Mucosa of descending colon (tissue), 3 donors: ENCODE results near the gene GSPT1. TPM values are rescaled to one million over a fixed set of nuclear protein-coding genes. Genes with fewer than 3 reads are reported as not detected.
"Not testable (repeated sequence)": the region's sequence is repeated elsewhere in the genome, so short reads cannot be mapped to it uniquely, and the experiment has no call there.

Experiments
- ATAC-seq: fragments of 200-7000 bp; cut with Tn5 transposase; one replicate; pipeline ENCODE4 v1.9.1; 2020; ENCODE audit warnings: mild to moderate bottlenecking, moderate library complexity
- DNase-seq, 3 donors: peaks; one replicate each; pipeline ENCODE4 v3.0.0-alpha.2; 2020
- H3K36me3 ChIP-seq: fragments of 200-600 bp; one replicate; pipeline ENCODE4 v1.8.0; 2021; ENCODE audit warnings: low read depth, mild to moderate bottlenecking
- H3K4me1 ChIP-seq: fragments of 200-600 bp; one replicate; pipeline ENCODE4 v1.8.0; 2021; ENCODE audit warnings: low read depth, mild to moderate bottlenecking
- H3K4me3 ChIP-seq: fragments of 200-600 bp; one replicate; pipeline ENCODE4 v1.8.0; 2021; ENCODE audit warnings: mild to moderate bottlenecking
- H3K9me3 ChIP-seq: fragments of 200-600 bp; one replicate; pipeline ENCODE4 v1.8.0; 2021; ENCODE audit warnings: mild to moderate bottlenecking
- intact Hi-C, 2 donors: fragments of 100-400 bp; cut with DNase I in 1 of 2; cut with micrococcal nuclease in 1 of 2; formaldehyde crosslinking; loops; one replicate each; pipeline versions ENCODE4 v1.11.0 to v1.11.1; 2022; cut with DNase I, micrococcal nuclease
- total RNA-seq, 3 donors: library from RNA; stranded (reverse); fragmentation: NEBNext Ultra II Directional in 2 of 3; extraction: Animal tissue kit (Norgen Biotek cat#: 25700) in 2 of 3; gene quantifications; one replicate each; pipeline versions ENCODE4 v1.2.1 to v1.2.4, GENCODE V29; 2021 to 2023
- TF ChIP-seq, protein P1 (sequence below): fragments of 200-600 bp; IDR thresholded peaks from one replicate; pipeline ENCODE4 v1.8.0; 2022; ENCODE audit warnings: antibody characterized with exemption, mild to moderate bottlenecking
- donor health status: DM: no; HTN: no; CAD: no; lungs with moderate emphysema.
- donor health status: DM: no; HTN: no; CAD: no.
- donor health status: DM: no; HTN: yes; CAD: no.

Gene GSPT1
- total RNA-seq, 3 donors from 2014 or later: 99.0 to 119 (median 113) TPM

DNA sequence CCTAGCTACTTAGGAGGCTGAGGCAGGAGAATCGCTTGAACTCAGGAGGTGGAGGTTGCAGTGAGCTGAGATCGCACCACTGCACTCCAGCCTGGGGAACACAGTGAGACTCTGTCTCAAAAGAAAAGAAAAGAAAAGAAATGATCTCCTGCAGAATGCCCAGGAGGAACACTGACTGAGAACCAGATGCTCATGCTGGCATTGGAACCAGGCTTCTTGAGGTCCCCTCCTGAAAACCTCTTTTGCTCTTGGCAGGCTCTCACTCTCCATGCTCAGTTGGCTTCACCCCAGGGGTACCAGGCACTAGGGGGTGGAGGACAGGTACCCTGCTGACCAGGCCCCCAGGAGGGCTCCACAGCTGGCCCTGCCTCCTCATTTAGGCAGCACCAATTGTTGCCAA is 40.8 kb upstream of the GSPT1 start:
- Histone ChIP-seq H3K4me3 (no peak overlapping the region), H3K4me1 (no peaks in the 10 kb centered on the region), H3K9me3 (no peaks in the 10 kb centered on the region), H3K36me3 (no peaks in the 10 kb centered on the region)
- intact Hi-C loops: no loop called here
- TF ChIP-seq, protein P1, sequence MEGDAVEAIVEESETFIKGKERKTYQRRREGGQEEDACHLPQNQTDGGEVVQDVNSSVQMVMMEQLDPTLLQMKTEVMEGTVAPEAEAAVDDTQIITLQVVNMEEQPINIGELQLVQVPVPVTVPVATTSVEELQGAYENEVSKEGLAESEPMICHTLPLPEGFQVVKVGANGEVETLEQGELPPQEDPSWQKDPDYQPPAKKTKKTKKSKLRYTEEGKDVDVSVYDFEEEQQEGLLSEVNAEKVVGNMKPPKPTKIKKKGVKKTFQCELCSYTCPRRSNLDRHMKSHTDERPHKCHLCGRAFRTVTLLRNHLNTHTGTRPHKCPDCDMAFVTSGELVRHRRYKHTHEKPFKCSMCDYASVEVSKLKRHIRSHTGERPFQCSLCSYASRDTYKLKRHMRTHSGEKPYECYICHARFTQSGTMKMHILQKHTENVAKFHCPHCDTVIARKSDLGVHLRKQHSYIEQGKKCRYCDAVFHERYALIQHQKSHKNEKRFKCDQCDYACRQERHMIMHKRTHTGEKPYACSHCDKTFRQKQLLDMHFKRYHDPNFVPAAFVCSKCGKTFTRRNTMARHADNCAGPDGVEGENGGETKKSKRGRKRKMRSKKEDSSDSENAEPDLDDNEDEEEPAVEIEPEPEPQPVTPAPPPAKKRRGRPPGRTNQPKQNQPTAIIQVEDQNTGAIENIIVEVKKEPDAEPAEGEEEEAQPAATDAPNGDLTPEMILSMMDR: no peak
- ATAC-seq: no peak
- DNase-seq: no peak

DNA sequence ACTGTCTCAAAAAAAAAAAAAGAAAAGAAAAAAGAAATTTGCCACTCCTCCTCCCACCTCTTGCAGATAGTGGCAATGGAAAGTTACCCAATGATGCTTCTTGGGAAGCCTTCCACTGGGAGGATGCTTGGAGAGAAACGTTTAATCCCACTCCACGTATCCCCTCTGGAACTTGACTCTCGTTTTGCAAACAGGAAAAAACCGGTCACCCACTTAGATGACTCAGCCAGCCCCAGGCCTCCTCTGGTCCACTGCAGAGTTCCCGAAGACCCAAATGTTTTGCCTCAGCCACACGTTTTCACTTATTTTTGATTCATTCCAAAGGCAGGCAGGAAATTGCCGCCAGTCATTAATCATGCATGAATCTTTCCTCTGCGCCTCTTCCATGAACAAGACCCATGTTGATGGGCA is 40.0 kb upstream of the GSPT1 start:
- intact Hi-C loops: no loop called here
- TF ChIP-seq, protein P1: no peak
- DNase-seq: no peak
- no peaks in the 10 kb centered on the region for H3K9me3 ChIP-seq
- H3K4me3 ChIP-seq: no peak overlapping the region
- no peaks in the 10 kb centered on the region for H3K4me1 ChIP-seq
- no peak for ATAC-seq
- H3K36me3 ChIP-seq: no peaks in the 10 kb centered on the region

DNA sequence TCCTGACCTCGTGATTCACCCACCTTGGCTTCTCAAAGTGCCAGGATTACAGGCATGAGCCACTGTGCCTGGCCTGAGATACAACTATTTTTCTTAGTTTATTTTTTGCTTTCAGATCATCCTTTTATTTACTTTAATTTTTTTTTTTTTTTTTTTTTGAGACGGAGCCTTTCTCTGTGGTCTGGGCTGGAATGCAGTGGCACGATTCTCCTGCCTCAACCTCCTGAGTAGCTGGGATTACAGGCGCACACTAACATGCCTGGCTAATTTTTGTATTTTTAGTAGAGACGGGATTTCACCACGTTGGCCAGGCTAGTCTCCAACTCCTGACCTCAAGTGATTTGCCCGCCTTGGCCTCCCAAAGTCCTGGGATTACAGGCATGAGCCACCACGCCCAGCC is 37.8 kb upstream of the GSPT1 start:
- H3K36me3 ChIP-seq, DNase-seq, H3K4me3 ChIP-seq, H3K9me3 ChIP-seq, ATAC-seq, H3K4me1 ChIP-seq, intact Hi-C loops: not testable (repeated sequence)

DNA sequence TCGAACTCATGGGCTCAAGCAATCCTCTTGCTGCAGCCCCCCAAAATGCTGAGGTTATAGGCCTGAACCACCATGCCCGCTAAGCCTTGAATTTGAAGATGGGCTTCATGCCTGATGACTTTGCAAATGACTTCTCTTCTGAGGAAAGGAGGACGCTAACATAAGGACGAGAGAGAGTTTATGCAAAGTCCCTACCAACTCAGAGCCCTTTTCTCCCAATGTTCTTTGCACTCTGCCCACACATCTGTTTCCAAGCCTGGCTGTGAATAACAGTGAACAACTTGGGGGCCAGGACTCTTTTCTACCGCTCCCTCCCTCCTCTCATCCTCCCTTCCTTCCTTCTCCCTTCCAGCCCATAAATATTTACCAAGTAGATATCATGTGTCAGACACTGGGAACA is 34.6 kb upstream of the GSPT1 start:
- no peak overlapping the region for H3K4me3 ChIP-seq
- no peaks in the 10 kb centered on the region for H3K9me3 ChIP-seq
- H3K36me3 ChIP-seq: no peaks in the 10 kb centered on the region
- intact Hi-C loops: no loop called here
- DNase-seq (no peak), ATAC-seq (no peak)
- H3K4me1 ChIP-seq: no peaks in the 10 kb centered on the region
- TF ChIP-seq, protein P1: no peak

DNA sequence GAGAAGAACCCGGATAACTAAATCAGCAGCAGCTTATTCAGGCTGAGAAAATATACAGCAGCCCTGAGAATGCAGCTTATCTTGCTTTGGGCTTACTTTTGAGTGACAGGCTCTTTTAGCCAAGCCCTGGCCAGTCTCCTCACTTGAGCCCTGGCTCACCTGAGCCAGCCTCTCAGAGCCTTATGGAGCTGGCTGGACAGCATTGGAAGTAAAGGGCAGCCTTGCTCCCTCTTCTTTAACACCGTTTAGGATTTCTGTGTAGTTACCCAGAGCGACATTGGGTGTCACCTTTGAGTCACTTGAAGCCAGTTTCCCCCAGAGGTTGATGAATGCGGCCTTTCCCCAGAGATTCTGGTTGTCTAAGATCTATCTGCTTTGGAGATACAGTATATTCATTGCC is 33.8 kb upstream of the GSPT1 start:
- TF ChIP-seq, protein P1: no peak
- H3K4me3 ChIP-seq: no peak overlapping the region
- DNase-seq (peak in 1 of 3 donors; percentile 41), ATAC-seq (peak; percentile 73)
- no peaks in the 10 kb centered on the region for H3K36me3 ChIP-seq
- H3K9me3 ChIP-seq: no peaks in the 10 kb centered on the region
- H3K4me1 ChIP-seq: no peaks in the 10 kb centered on the region
- intact Hi-C loops: no loop called here

DNA sequence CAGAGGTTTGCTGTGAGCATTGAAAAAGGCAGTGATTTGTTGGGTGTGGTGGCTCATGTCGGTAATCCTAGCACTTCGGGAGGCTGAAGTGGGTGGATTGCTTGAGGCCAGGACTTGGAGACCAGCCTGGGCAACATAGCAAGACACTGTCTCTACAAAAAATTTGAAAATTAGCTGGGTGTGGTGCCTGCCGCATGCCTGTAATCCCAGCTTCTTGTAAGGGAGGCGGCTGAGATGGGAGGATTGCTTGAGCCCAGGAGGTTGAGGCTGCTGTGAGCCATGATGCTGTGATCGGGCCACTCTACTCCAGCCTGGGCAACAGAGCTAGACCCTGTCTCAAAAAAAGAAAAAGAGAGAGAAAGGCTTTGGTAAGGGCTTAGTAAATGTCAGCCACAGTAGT is 33.1 kb upstream of the GSPT1 start:
- Histone ChIP-seq H3K4me1 (no peaks in the 10 kb centered on the region), H3K4me3 (no peak overlapping the region), H3K9me3 (no peaks in the 10 kb centered on the region), H3K36me3 (no peaks in the 10 kb centered on the region)
- TF ChIP-seq, protein P1: no peak
- no peak for ATAC-seq
- intact Hi-C loops: no loop called here
- DNase-seq: no peak
